T-helper 1 cell treated with Interleukin-12 subunit alpha and Interleukin-12 subunit beta and Interleukin-4 antibody, amounts not matched to agents 30 ng/mL and 1 ng/mL, for 36 hours (primary cell): ENCODE measurements around the gene LSM14A. TPM values are rescaled to one million over a fixed set of nuclear protein-coding genes. Genes with fewer than 3 reads are reported as not detected.
"Not testable (repeated sequence)": the region's sequence is repeated elsewhere in the genome, so short reads cannot be mapped to it uniquely, and the experiment has no call there.

Experiments
- intact Hi-C: fragments of 100-400 bp; cut with micrococcal nuclease; formaldehyde crosslinking; loops from one replicate; pipeline ENCODE4 v1.15.1; 2024
- total RNA-seq: library from RNA; stranded (reverse); gene quantifications from 2 replicates; pipeline ENCODE4 v1.2.3, GENCODE V29; 2022

The LSM14A gene
- total RNA-seq, 1 donor from 2014 or later: 124 TPM

DNA sequence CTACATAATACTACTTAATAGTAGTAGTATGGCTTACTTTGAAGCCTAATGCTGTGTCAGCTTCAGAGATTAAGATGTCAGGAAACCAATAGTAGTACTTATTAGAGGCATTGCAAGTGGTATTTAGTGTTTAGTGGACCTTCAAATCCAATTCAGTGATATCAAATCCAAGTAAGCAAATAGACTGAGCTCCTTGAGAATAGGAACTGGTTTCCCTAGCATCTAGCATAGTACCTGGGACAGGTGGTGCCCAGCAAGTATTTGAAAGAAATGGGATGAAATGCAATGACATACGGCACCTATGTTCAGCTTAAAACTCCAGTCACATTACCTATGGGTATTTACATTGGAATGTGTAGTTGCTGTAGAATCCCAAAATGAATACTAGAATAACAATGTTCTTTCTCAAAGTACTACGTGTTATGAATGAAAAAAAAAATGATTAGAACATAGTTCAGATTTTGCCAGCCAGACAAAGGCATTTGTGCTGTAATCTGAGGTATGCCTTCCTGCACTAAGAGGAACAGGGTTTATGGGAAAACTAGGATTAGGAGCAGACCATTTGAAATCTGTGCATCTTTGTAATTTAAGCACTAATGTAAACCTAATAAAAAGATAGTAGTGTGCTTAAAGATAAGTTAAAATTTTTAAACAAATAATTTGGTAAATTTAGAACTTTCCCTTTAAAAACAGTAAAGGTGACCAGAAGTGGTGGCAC lies 17.1 kb downstream of the LSM14A start:
- intact Hi-C loops: no loop called here

DNA sequence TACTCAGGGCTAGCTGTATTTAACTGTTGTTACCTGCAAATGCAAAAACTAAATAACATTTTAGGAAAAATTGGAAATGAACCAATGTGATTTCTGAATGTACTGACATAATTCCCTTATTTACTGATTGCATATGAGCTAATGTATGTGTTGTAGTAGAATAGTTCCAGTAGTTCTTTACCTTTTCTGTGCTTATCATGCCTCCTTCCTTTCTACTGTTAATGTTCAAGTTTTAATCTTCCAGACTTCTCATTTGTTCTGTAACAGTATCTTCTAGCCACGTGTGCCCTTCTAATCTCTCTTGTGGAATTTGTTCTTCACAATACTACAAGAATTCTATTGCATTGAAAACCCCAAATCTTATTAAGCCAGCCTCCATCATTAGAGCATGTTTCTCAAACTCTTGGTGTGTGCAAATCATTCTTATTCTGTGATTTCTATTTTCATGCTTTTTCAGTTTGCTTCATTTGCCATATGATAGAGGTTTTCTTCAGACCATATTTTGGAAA lies 17.7 kb downstream of the LSM14A start:
- intact Hi-C loops: no loop called here

GRCh38 chr19:34191355-34191962 lies 19.2 kb downstream of the LSM14A start:
- intact Hi-C loops: no loop called here

DNA sequence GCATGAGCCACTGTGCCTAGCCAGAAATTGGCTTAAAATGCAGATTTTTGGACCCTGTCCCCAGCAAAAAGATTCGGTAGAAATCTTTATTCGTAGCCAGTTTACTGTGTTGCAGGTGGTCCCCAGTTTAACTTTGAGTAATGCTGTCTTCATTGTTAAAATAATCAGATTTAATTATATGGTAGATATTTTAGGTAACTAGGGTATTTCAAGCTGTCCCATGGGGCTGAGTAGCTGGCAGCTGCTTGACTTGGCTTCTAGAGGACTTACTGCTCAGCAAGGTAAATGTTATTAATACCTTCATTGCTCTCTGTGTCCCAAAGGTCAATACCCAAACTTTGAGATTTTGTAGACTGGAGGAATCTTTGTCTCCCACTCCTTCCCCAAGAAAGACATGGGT lies 21.1 kb downstream of the LSM14A start:
- intact Hi-C loops: no loop called here

DNA sequence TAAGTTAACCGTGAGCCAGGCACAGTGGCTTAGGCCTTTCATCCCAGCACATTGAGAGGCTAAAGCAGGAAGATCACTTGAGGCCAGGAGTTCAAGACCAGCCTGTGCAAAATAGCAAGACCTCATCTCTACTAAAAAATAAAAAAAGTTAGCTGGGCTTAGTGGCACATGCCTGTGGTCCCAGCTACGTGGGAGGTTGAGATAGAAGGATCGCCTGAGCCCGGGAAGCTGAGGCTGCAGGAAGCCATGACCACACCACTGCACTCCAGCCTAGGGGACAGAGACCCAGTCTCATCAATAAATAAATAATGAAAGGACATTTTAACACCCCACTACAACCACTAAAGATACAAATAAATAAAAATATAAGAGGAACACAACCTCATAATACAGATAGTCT lies 21.6 kb downstream of the LSM14A start:
- intact Hi-C loops: no loop called here

GRCh38 chr19:34201133-34201532 lies 28.8 kb downstream of the LSM14A start:
- intact Hi-C loops: no loop called here

DNA sequence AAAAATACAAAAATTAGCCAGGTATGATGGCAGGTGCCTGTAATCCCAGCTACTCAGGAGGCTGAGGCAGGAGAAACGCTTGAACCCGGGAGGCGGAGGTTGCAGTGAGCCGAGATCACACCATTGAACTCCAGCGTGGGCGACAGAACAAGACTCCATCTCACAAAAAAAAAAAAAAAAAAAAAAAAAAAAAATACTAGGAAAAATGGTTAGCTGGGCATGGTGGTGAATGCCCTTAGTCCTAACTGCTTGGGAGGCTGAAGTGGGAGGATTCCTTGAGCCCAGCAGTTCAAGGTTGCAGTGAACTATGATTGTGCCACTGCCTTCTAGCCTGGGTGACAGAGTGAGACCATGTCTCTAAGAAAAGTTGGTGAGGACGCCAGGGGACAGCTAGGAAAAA lies 33.0 kb downstream of the LSM14A start:
- intact Hi-C loops: not testable (repeated sequence)

- intact Hi-C loops: no loop called here
These were observed 36.1 kb downstream of the LSM14A start for GRCh38 chr19:34208291-34208884.

- intact Hi-C loops: no loop called here
These were observed 37.4 kb downstream of the LSM14A start for GRCh38 chr19:34209726-34210125.

- intact Hi-C loops: no loop called here
These were observed 41.0 kb downstream of the LSM14A start for GRCh38 chr19:34213283-34213682.

GRCh38 chr19:34214040-34214439 lies 41.7 kb downstream of the LSM14A start:
- intact Hi-C loops: no loop called here

DNA sequence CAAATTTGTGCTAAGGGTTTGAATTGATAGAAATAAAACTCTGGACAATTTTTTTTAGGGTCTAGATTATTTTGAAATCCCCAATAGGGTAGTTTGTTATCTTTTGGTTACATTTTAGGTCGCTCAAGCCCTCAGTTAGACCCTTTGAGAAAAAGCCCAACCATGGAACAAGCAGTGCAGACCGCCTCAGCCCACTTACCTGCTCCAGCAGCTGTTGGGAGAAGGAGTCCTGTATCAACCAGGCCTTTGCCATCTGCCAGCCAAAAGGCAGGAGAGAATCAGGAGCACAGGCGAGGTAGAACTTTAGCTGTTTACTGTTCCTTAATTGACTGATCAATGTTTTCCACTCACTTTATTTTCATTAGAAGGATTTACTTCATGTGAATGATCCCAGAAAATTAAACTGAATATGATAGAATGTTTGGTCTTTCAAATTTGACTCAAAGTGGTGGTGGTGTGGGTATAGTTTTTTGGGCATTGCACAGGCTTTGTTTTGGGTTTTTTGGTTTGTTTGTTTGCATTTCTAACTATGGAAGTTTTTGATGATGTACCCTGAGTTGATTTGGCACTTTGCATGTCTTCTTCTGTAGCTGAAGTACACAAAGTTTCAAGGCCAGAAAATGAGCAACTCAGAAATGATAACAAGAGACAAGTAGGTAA lies 42.8 kb downstream of the LSM14A start:
- intact Hi-C loops: loop anchor here (5.0 kb wide), 1 partner anchor 217 kb away; no protein-coding TSS in a partner anchor

DNA sequence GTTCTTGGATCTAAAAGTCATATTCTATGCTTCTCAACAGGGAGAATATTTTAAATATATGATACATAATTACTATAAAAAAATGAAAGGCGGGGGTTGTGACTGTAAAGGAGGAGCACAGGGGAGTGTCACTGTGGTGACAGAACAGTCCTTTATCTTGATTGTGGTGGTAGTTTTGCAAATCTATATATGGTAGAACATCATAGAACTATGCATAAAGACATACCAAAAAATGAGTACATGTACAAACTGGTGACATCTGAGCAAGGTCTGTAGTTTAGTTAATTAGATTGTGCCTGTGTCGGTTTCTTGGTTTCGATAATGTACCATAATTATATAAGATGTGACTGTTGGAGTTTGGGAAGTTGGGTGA lies 43.3 kb downstream of the LSM14A start:
- intact Hi-C loops: loop anchor here (5.0 kb wide), 1 partner anchor 217 kb away; no protein-coding TSS in a partner anchor

GRCh38 chr19:34216745-34217219 lies 44.5 kb downstream of the LSM14A start:
- intact Hi-C loops: loop anchor here (5.0 kb wide), 1 partner anchor 216 kb away; no protein-coding TSS in a partner anchor

GRCh38 chr19:34217952-34218817 lies 45.9 kb downstream of the LSM14A start:
- intact Hi-C loops: loop anchor here (1.0 to 5.0 kb wide), 3 partner anchors 15 to 214 kb away; partner anchors contain the start of gene LSM14A

- intact Hi-C loops: loop anchor here (1.0 to 5.0 kb wide), 3 partner anchors 14 to 214 kb away; partner anchors contain the start of gene LSM14A
These were observed 46.5 kb downstream of the LSM14A start for GRCh38 chr19:34218818-34219164.

DNA sequence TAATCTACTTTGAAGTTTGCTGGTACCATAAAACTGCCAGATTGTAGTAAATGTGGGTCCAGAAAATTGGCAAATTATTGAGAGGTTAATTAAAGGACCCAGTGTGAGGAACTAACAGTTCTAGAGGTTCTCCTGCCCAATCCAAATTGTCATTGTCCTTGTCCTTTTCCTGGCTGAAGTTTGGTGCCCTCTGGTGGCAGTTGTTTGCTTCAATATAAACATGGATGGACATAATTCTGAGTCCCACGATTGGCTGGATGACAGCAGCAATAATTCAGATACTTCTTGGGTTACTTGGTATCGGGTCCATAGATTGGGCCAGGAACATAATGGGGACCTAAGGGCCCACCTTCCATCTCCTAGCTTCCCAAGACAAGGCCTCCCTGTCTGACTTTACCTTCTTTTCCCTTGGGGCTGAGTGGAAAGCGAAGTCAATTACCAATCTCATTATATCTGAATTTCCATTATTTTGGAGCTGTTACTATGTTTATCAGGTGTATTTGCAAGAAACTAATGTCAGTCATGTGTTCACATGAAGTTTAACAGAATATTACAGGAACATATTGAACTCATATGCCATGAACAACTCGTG lies 48.3 kb downstream of the LSM14A start:
- intact Hi-C loops: loop anchor here (1.0 kb wide), 2 partner anchors 99 to 117 kb away; no protein-coding TSS in a partner anchor

- intact Hi-C loops: no loop called here
These were observed 50.1 kb downstream of the LSM14A start for GRCh38 chr19:34222386-34222785.

DNA sequence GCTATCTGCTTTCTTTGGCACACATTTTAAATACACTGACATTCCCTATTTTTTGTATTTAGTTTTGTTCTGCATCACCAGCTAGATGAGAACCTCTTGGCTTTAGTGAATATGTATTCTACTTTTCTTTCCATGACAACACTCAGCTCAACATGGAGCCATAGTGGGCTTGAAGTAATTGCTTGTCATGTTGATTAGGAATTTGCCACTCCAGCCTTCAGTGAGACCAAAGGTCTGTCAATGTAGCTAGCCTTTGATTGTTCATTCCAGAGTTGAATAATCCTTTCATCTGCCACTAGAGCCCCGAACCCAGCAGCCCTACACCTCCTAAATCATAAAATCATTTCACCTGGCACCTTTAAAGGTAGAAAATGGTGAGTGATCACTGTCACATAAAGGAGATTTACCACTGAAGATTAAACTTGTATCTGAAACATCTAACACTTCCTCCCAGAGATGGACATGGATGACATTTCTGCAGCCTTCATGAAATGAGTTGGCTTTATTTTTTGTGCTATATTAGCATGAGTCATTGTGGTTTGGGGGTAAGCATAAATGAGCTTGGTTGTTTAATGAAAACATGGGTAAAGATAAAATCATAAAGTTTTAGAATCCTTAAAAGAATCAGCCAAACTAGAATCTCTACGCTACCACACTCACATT lies 52.8 kb downstream of the LSM14A start:
- intact Hi-C loops: no loop called here

- intact Hi-C loops: loop anchor here (2.0 kb wide), 1 partner anchor 45 kb away; no protein-coding TSS in a partner anchor
These were observed 53.3 kb downstream of the LSM14A start for GRCh38 chr19:34225659-34226015.
